NCI-H1417 (cell line): ENCODE data around the gene TSEN15.
"Not testable (repeated sequence)": the region's sequence is repeated elsewhere in the genome, so short reads cannot be mapped to it uniquely, and the experiment has no call there.

Experiments used
- DNase-seq, 3 experiments: peaks; one replicate each; lab custom pipeline; 2025; lab: John Stamatoyannopoulos, UW

TSEN15 gene

GRCh38 chr1:184053881-184054280 is 2.4 kb downstream of the TSEN15 start:
- DNase-seq = no peak

DNA sequence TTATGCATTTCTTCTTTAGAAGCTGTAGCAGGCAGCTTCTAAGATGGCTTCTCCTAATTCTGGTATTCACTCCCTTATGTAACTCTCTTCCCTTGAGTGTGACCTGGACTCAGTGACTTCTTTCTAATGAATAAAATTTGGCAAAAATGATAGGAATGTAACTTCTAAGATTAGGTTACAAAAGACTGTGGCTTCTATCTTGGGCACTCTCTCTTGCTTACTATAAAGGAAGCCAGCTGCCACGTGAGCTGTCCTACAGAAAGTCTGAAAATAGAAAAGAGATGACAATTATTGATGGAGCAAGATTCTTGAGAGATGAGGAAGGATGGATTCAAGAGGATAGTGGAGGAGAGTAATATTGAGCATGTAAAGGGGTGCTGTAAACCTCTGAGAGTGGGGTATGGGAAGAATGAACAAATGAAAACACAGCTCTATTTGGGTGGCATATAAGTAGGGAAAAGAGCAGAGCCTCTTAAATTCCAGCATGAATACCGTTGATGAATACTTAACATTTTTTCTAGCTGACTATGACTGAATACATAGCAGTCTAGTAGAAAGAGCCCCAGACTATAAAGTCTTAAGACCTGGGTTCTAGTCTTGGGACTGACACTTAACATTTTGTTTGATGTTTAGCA is 5.5 kb downstream of the TSEN15 start:
- no peak for DNase-seq

GRCh38 chr1:184059887-184060286 is 8.4 kb downstream of the TSEN15 start:
- DNase-seq = no peak

DNA sequence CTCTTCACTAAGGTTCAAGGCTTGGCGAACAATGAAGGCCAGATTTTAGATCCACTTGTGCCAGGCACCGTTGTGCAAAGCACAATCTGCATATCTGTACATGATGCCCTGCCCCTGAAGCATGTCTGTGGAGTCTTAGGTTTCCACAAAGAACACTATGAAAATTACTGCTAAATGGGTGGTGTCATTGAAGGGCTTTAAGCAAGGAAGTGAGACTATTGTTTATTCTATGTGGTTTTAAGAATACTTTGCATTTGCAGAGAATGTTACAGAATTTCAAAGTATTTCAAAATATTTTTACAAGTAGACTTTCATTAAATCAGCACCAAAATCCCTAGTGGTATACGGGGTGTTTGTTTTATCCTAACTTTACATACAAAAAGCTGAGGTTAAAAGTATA is 8.8 kb downstream of the TSEN15 start:
- no peak for DNase-seq

DNA sequence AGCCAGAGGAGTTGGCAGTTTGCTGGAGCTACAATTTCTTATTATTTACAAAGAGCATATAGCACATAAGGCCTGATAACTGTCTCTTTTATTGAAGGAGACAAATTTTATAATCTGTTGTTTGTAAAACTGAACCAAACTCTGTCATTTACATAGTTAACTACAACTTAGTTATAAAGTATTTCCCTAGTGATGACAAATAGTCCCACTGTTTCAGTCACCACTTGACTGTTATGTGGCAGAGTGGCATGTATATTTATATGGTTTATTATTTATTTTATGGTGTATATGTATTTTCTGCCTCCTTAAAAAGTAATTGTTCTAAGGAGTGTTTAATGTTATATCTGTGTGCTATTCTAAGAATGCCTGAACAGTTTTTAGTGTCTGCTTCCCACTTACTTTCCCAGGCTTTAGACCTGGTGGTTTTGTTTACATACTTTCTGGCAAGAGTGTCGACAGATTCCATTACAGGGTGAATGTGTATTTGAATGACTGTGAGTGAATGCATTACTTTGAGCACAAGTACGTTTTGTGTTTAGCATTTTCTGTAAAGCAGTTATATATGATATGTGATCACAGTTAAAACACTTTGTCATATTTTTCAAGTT is 10.0 kb downstream of the TSEN15 start:
- DNase-seq = no peak

DNA sequence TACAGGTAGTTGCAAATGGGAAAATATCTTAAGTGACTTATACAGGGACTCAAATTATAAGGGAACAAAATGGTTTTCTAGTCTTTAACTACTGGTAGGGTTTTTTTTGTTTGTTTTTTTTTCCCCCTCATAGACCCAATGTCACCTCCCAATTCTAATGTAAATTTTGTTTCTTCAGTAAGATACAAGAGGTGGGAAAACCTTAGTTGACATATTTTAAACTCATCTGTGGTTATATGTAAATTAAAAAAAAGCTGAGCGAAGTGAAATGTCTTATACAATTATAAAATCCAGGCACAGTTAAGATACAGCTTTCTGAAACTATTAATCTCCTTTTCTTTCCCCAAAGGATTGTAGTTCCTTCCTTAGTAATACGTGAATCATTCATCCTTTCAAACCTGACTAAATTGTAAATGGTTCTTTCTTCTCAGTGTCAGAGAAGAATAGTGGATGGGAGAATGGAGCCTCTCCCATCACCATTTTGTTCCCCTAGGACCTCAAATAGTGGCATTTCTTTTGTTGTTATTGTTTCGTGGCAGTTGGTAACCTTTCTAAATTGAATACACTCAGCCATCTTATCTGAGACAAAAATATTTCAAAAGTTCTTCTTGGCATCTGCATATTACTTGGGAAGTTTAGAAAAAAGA is 11.2 kb downstream of the TSEN15 start:
- no peak for DNase-seq

- DNase-seq = no peak
Observed at GRCh38 chr1:184065559-184065958, 14.0 kb downstream of the TSEN15 start.

DNA sequence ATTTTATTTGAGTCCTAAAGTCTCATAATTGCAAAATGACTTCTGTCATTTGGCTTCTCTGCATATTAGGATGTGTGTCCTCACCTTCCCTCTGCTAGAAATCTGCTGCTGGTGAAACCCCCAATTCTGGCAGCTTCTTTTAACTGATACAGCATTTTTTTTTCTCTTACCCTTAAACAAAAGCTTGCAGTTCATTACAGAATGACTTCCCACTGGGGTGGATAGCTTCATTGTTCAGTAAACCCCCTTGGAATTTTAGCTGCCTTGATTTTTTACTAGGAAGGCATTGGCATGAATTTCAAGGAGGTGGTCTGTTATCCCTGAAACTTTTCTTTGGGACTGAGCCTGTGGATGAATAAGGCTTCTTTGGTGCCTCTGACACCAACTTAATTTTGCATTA is 16.8 kb downstream of the TSEN15 start:
- no peak for DNase-seq

DNA sequence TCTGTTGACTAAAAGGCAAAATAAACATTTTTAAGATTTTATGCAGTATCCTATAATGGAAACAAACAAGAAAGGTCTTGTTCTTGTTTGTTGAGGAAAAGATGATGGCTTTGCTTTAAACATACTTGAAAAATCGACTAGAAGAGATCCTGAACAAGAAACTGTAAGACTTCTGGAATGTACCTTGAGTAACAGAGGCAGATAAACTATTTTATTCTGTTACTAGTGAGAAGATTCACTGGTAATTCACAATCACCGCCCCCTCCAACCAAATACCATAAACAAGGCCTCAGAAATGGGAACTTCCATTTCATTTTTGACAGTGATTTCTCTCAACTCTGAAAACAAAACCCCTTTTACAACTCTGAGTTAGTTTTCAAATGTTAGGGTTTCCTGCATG is 18.1 kb downstream of the TSEN15 start:
- no peak for DNase-seq

GRCh38 chr1:184072376-184072775 is 20.8 kb downstream of the TSEN15 start:
- no peak for DNase-seq

- DNase-seq = no peak
Observed at GRCh38 chr1:184074383-184074782, 22.9 kb downstream of the TSEN15 start.

- peak; percentile 41 to 86 (median 72) for DNase-seq
Observed at GRCh38 chr1:184075055-184076029, 23.8 kb downstream of the TSEN15 start.

GRCh38 chr1:184078564-184079249 is 27.2 kb downstream of the TSEN15 start:
- DNase-seq = no peak

DNA sequence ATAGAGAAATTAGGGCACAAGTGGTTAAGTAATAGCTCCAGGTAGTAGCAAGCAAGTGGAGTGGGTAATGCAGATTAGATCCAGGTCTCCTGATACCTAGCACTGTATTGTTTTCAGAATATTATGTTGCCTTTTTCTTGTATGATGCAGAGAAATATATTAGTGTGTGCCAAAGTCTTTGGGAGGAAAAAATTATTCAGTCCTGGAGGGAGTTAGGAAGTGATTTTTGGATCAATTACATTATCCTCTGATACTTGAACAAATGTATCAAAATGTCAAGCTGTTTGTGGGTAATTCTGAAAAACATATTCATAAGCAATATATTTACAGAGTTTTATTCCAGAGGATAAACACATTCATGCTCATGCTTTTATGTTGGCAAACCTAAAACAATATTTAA is 28.8 kb downstream of the TSEN15 start:
- DNase-seq = no peak

DNA sequence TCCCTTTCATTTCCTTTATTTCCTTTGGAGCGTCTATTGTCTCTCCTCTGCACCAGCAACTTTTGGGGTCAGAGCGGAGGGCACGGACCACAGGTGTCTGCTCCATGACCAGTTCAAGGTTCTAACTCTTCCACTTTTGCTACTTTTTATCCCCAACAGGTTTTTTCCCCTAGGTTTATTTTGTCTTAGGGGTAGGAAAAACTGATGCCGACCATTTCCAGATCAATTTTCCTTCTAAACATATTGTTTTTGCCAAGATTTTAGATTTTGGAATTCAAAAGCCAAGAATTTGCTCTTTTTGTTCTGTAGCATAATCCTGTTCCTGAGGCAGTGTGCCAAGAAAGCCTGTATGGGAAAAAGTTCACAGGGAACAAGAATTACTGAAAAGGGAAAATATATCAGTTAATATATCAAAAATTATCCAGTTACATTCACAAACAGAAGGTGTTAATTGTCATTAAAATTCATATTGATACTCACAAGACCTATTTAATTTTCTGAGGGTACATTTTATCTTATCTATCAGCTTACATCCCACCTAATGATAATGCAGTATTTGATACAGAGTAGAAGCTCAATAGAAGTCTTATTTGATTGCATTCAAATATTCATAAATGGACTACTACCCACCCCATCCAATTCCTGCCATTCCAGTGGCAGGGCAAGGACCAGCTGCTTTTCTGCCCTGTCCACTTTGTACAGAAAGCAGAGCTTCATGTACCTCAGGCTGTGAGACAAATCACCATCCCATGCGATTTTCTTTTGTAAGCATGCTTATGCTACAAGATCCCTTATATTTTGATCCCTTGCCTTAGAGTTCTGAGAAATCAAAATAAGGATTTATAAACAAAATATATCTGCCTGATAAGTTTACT is 31.2 kb downstream of the TSEN15 start:
- DNase-seq = no peak

DNA sequence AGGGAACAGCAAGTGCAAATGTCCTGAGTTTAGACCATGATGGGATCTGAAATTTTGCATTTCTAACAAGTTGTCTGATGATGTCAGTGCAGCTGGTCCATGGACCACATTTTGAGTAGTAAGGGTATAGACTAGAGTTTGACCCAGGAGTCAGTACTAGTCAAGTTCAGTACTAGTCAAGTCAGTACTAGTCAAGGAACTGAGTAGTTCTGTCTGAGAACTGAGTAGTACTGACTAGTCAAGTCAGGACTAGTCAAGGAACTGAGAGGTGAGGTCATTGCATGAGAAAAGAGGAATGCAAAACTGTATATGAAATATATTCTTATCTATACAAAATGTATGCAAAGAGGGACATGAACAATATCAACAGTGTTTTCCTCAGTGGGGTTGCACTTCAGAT is 34.1 kb downstream of the TSEN15 start:
- no peak for DNase-seq

- DNase-seq = no peak
Observed at GRCh38 chr1:184088037-184088436, 36.5 kb downstream of the TSEN15 start.

GRCh38 chr1:184093071-184093470 is 41.5 kb downstream of the TSEN15 start:
- no peak for DNase-seq

DNA sequence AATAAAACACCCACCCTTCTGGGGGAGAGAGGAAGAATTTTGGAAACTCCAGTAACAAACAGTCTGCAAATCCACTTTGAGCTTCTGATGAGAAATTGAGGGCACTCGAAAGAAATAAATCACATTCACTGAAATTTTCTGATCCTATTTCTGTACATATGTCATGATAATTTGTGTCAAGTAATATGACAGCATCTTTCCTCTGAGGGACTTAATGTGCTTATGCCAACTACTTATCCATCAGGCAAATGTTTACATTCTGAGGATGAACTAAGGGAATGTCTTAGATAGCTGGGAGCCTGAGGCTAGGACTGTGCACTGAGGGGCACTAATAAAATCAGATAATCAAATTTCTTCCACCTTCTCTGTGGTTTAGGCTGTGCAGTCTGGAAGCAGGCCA is 44.5 kb downstream of the TSEN15 start:
- no peak for DNase-seq

- not testable (repeated sequence) for DNase-seq
Observed at GRCh38 chr1:184096580-184096979, 45.0 kb downstream of the TSEN15 start.

DNA sequence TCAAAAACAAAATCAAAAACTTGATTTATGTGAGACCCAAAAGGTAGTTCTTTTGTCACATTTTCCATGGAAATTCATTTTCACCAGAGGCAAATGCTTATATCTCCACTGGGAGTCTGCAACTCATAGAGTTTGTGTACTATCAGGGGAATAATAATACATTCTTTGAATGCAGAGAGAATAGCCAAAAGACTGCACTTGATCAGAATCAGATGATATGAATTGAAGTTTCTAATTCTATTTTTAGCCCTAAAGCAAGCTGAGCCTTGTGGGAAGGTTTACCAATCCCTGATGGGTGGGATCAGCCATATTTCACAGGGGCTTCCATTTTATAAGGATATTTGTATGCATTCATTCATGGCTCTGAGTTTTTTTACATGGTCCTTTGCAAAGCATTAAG is 49.6 kb downstream of the TSEN15 start:
- DNase-seq = no peak
